IPS-20b (cell line): ENCODE data around the gene RETREG1.
A peak's percentile ranks its signal among the peaks of the same experiment; 100 is the strongest.

Experiments used
- H3K27ac ChIP-seq: one replicate; pipeline ENCODE4 v1.5.1; 2013; ENCODE audit warnings: low read length
- H3K27me3 ChIP-seq: 2 replicates; pipeline ENCODE4 v1.6.1; 2013; ENCODE audit warnings: mild to moderate bottlenecking, low read length, inconsistent platforms; ENCODE audit not compliant: insufficient read depth
- H3K36me3 ChIP-seq: 2 replicates; pipeline ENCODE4 v1.6.1; 2013; ENCODE audit warnings: low read depth, mild to moderate bottlenecking, inconsistent platforms, low read length, moderate library complexity; ENCODE audit not compliant: insufficient read depth
- H3K4me1 ChIP-seq: 2 replicates; pipeline ENCODE4 v1.6.1; 2013; ENCODE audit warnings: mild to moderate bottlenecking, control low read depth, inconsistent platforms, low read length, moderate library complexity; ENCODE audit not compliant: insufficient read depth
- H3K4me3 ChIP-seq: 2 replicates; pipeline ENCODE4 v1.5.1; 2013; ENCODE audit warnings: mild to moderate bottlenecking, low read length, inconsistent platforms
- H3K9ac ChIP-seq: 2 replicates; pipeline ENCODE4 v1.6.1; 2013; ENCODE audit warnings: low read depth, mild to moderate bottlenecking, inconsistent platforms, low read length, moderate library complexity
- H3K9me3 ChIP-seq: 2 replicates; pipeline ENCODE4 v1.6.1; 2013; ENCODE audit warnings: mild to moderate bottlenecking, low read depth, low read length, inconsistent platforms; ENCODE audit not compliant: insufficient read depth

The RETREG1 gene

GRCh38 chr5:16510098-16510497 is 106.7 kb downstream of the RETREG1 start:
- H3K27ac ChIP-seq = no peak overlapping the region
- H3K9ac ChIP-seq = no peak overlapping the region
- no peaks in the 10 kb centered on the region for H3K27me3 ChIP-seq
- H3K36me3 ChIP-seq = no peaks in the 10 kb centered on the region
- no peaks in the 10 kb centered on the region for H3K9me3 ChIP-seq
- H3K4me1 ChIP-seq = peaks cover 12% of the 10 kb centered on the region
- H3K4me3 ChIP-seq = no peak overlapping the region

- Histone ChIP-seq H3K36me3 (no peaks in the 10 kb centered on the region), H3K4me3 (peak overlapping the region; percentile 32; the same call in 1 of the 2 replicates), H3K9ac (no peak overlapping the region), H3K27me3 (no peaks in the 10 kb centered on the region), H3K27ac (no peak overlapping the region), H3K9me3 (no peaks in the 10 kb centered on the region), H3K4me1 (peaks cover 12% of the 10 kb centered on the region)
Observed at GRCh38 chr5:16508730-16509531, 107.9 kb downstream of the RETREG1 start.

GRCh38 chr5:16507716-16508115 is 109.1 kb downstream of the RETREG1 start:
- H3K4me1 ChIP-seq = peaks cover 12% of the 10 kb centered on the region
- H3K4me3 ChIP-seq = no peak overlapping the region
- H3K27ac ChIP-seq = no peak overlapping the region

GRCh38 chr5:16505904-16506303 is 110.9 kb downstream of the RETREG1 start:
- H3K9me3 ChIP-seq = no peaks in the 10 kb centered on the region
- no peak overlapping the region for H3K9ac ChIP-seq
- H3K4me1 ChIP-seq = peaks cover 12% of the 10 kb centered on the region
- no peaks in the 10 kb centered on the region for H3K36me3 ChIP-seq
- no peaks in the 10 kb centered on the region for H3K27me3 ChIP-seq
- no peak overlapping the region for H3K4me3 ChIP-seq
- H3K27ac ChIP-seq = no peak overlapping the region

More at GRCh38 chr5:16507716-16508115, 109.1 kb downstream of the RETREG1 start:
- Histone ChIP-seq H3K27me3 (no peaks in the 10 kb centered on the region), H3K36me3 (no peaks in the 10 kb centered on the region), H3K9ac (no peak overlapping the region), H3K9me3 (no peaks in the 10 kb centered on the region)

GRCh38 chr5:16505140-16505891 is 111.5 kb downstream of the RETREG1 start:
- Histone ChIP-seq H3K27me3 (no peaks in the 10 kb centered on the region), H3K9me3 (no peaks in the 10 kb centered on the region), H3K9ac (no peak overlapping the region), H3K36me3 (no peaks in the 10 kb centered on the region), H3K27ac (no peak overlapping the region), H3K4me1 (peaks cover 12% of the 10 kb centered on the region), H3K4me3 (no peak overlapping the region)

GRCh38 chr5:16504571-16504970 is 112.2 kb downstream of the RETREG1 start:
- Histone ChIP-seq H3K4me3 (no peak overlapping the region), H3K27ac (no peak overlapping the region), H3K9ac (no peak overlapping the region)

GRCh38 chr5:16502866-16503265 is 113.9 kb downstream of the RETREG1 start:
- no peak overlapping the region for H3K4me3 ChIP-seq
- no peak overlapping the region for H3K9ac ChIP-seq
- H3K4me1 ChIP-seq = peaks cover under 1% of the 10 kb centered on the region

More at GRCh38 chr5:16504571-16504970, 112.2 kb downstream of the RETREG1 start:
- Histone ChIP-seq H3K4me1 (peaks cover 12% of the 10 kb centered on the region), H3K36me3 (no peaks in the 10 kb centered on the region), H3K9me3 (no peaks in the 10 kb centered on the region), H3K27me3 (no peaks in the 10 kb centered on the region)

GRCh38 chr5:16500024-16500423 is 116.8 kb downstream of the RETREG1 start:
- H3K4me3 ChIP-seq = no peak overlapping the region
- no peak overlapping the region for H3K27ac ChIP-seq
- no peaks in the 10 kb centered on the region for H3K36me3 ChIP-seq
- peaks cover 18% of the 10 kb centered on the region for H3K9me3 ChIP-seq
- H3K27me3 ChIP-seq = no peaks in the 10 kb centered on the region
- no peaks in the 10 kb centered on the region for H3K4me1 ChIP-seq
- no peak overlapping the region for H3K9ac ChIP-seq

More at GRCh38 chr5:16502866-16503265, 113.9 kb downstream of the RETREG1 start:
- no peak overlapping the region for H3K27ac ChIP-seq
- H3K9me3 ChIP-seq = no peaks in the 10 kb centered on the region
- H3K27me3 ChIP-seq = no peaks in the 10 kb centered on the region
- H3K36me3 ChIP-seq = no peaks in the 10 kb centered on the region

GRCh38 chr5:16497546-16497945 is 119.3 kb downstream of the RETREG1 start:
- Histone ChIP-seq H3K27me3 (no peaks in the 10 kb centered on the region), H3K4me3 (no peak overlapping the region), H3K9ac (no peak overlapping the region), H3K4me1 (no peaks in the 10 kb centered on the region), H3K9me3 (peaks cover 27% of the 10 kb centered on the region), H3K27ac (no peak overlapping the region), H3K36me3 (no peaks in the 10 kb centered on the region)

- H3K9me3 ChIP-seq = peaks cover 27% of the 10 kb centered on the region
- no peak overlapping the region for H3K4me3 ChIP-seq
- no peak overlapping the region for H3K9ac ChIP-seq
- no peaks in the 10 kb centered on the region for H3K36me3 ChIP-seq
- H3K27me3 ChIP-seq = no peaks in the 10 kb centered on the region
- no peak overlapping the region for H3K27ac ChIP-seq
- no peaks in the 10 kb centered on the region for H3K4me1 ChIP-seq
Observed at GRCh38 chr5:16493261-16493660, 123.5 kb downstream of the RETREG1 start.

- no peaks in the 10 kb centered on the region for H3K4me1 ChIP-seq
- H3K4me3 ChIP-seq = no peak overlapping the region
- H3K36me3 ChIP-seq = no peaks in the 10 kb centered on the region
- H3K27ac ChIP-seq = no peak overlapping the region
- H3K9me3 ChIP-seq = peaks cover 26% of the 10 kb centered on the region
- no peaks in the 10 kb centered on the region for H3K27me3 ChIP-seq
- no peak overlapping the region for H3K9ac ChIP-seq
Observed at GRCh38 chr5:16492398-16493140, 124.2 kb downstream of the RETREG1 start.
